Measurements from ENCODE around the gene STX12. TPM values are rescaled to one million over a fixed set of nuclear protein-coding genes. Genes with fewer than 3 reads are reported as not detected.

Gene STX12
- 78.8 TPM for total RNA-seq

GRCh38 chr1:27772932-27773825 lies at the start of gene STX12:
Gene STX12, plus strand, starts transcription at chr1:27773219. Its CDS starts 89 bp downstream, at chr1:27773308.
- DNase-seq (ENCODE audit: low spot score), result peak; percentile 99

- DNase-seq (ENCODE audit: low spot score), result peak; percentile 55
Observed at GRCh38 chr1:27724961-27725373, 48.1 kb upstream of the STX12 start.

- peak; percentile 100 for DNase-seq (ENCODE audit: low spot score)
Observed at GRCh38 chr1:27725374-27726172, 47.4 kb upstream of the STX12 start, which contains the start of gene FAM76A. Gene FAM76A, plus strand, starts transcription at chr1:27725961. Its CDS starts 120 bp downstream, at chr1:27726081.

GRCh38 chr1:27726173-27727044 lies 46.6 kb upstream of the STX12 start:
- DNase-seq (ENCODE audit: low spot score), result peak; percentile 37

GRCh38 chr1:27727126-27727525 lies 45.9 kb upstream of the STX12 start:
- DNase-seq (ENCODE audit: low spot score), result no peak

- no peak for DNase-seq (ENCODE audit: low spot score)
Observed at GRCh38 chr1:27736252-27736651, 36.8 kb upstream of the STX12 start.

- no peak for DNase-seq (ENCODE audit: low spot score)
Observed at GRCh38 chr1:27741121-27741520, 31.9 kb upstream of the STX12 start.

- DNase-seq (ENCODE audit: low spot score), result no peak
Observed at GRCh38 chr1:27744556-27744955, 28.5 kb upstream of the STX12 start.

- no peak for DNase-seq (ENCODE audit: low spot score)
Observed at GRCh38 chr1:27745466-27745865, 27.6 kb upstream of the STX12 start.

GRCh38 chr1:27752360-27752759 lies 20.7 kb upstream of the STX12 start:
- DNase-seq (ENCODE audit: low spot score), result no peak

GRCh38 chr1:27755286-27755685 lies 17.7 kb upstream of the STX12 start:
- DNase-seq (ENCODE audit: low spot score), result no peak

GRCh38 chr1:27755865-27756264 lies 17.2 kb upstream of the STX12 start:
- no peak for DNase-seq (ENCODE audit: low spot score)

- no peak for DNase-seq (ENCODE audit: low spot score)
Observed at GRCh38 chr1:27759236-27759635, 13.8 kb upstream of the STX12 start.

GRCh38 chr1:27760426-27760825 lies 12.6 kb upstream of the STX12 start:
- DNase-seq (ENCODE audit: low spot score), result no peak

GRCh38 chr1:27762033-27762432 lies 11.0 kb upstream of the STX12 start:
- no peak for DNase-seq (ENCODE audit: low spot score)

- no peak for DNase-seq (ENCODE audit: low spot score)
Observed at GRCh38 chr1:27763358-27763757, 9.7 kb upstream of the STX12 start.

- no peak for DNase-seq (ENCODE audit: low spot score)
Observed at GRCh38 chr1:27770293-27770830, 2.7 kb upstream of the STX12 start.

GRCh38 chr1:27772036-27772931 lies 735 bp upstream of the STX12 start:
- DNase-seq (ENCODE audit: low spot score), result no peak

- no peak for DNase-seq (ENCODE audit: low spot score)
Observed at GRCh38 chr1:27773826-27774445, 917 bp downstream of the STX12 start.

GRCh38 chr1:27774654-27775053 lies 1.6 kb downstream of the STX12 start:
- DNase-seq (ENCODE audit: low spot score), result no peak
